Lower lobe of right lung (tissue), 2 donors: ENCODE measurements around the gene RPAP2. TPM values are rescaled to one million over a fixed set of nuclear protein-coding genes. Genes with fewer than 3 reads are reported as not detected.
"Not testable (repeated sequence)": the region's sequence is repeated elsewhere in the genome, so short reads cannot be mapped to it uniquely, and the experiment has no call there.

Source experiments
- ATAC-seq, 2 donors: fragments of 200-7000 bp; cut with Tn5 transposase; one replicate each; pipeline ENCODE4 v1.9.1; 2020 to 2022; ENCODE audit warnings: mild to moderate bottlenecking in 2 of 2, moderate library complexity in 2 of 2
- DNase-seq: peaks from one replicate; pipeline ENCODE4 v3.0.0-alpha.2; 2020
- H3K27ac ChIP-seq: fragments of 200-600 bp; one replicate; pipeline ENCODE4 v1.8.0; 2022
- H3K27me3 ChIP-seq: fragments of 200-600 bp; one replicate; pipeline ENCODE4 v1.8.0; 2022; ENCODE audit warnings: low read depth
- H3K36me3 ChIP-seq: fragments of 200-600 bp; one replicate; pipeline ENCODE4 v1.8.0; 2022; ENCODE audit warnings: mild to moderate bottlenecking
- H3K4me1 ChIP-seq: fragments of 200-600 bp; one replicate; pipeline ENCODE4 v1.8.0; 2022
- H3K4me3 ChIP-seq: fragments of 200-600 bp; one replicate; pipeline ENCODE4 v1.8.0; 2022; ENCODE audit warnings: mild to moderate bottlenecking
- H3K9me3 ChIP-seq: fragments of 200-600 bp; one replicate; pipeline ENCODE4 v1.8.0; 2022
- CTCF ChIP-seq: fragments of 200-600 bp; IDR thresholded peaks from one replicate; pipeline ENCODE4 v1.8.0; 2022; ENCODE audit warnings: antibody characterized with exemption, mild to moderate bottlenecking
- intact Hi-C: fragments of 100-400 bp; cut with DNase I; formaldehyde crosslinking; loops from one replicate; pipeline ENCODE4 v1.11.0; 2022
- total RNA-seq: library from RNA; stranded (reverse); fragmentation: NEBNext Ultra II Directional; extraction: Animal tissue kit (Norgen Biotek cat#: 25700); gene quantifications from one replicate; pipeline ENCODE4 v1.2.1, GENCODE V29; 2021
- donor health status: DM: no; HTN: yes; CAD: no; lungs with severe emphysema.

RPAP2 gene
- total RNA-seq, 1 donor from 2014 or later: 20.0 TPM

GRCh38 chr1:92356956-92357355, 58.1 kb downstream of the RPAP2 start:
- H3K36me3 ChIP-seq: peaks cover 29% of the 10 kb centered on the region
- no peak for ATAC-seq

GRCh38 chr1:92359382-92359781, 60.5 kb downstream of the RPAP2 start:
- H3K9me3 ChIP-seq, H3K4me3 ChIP-seq, H3K27me3 ChIP-seq, ATAC-seq, H3K27ac ChIP-seq, intact Hi-C loops, H3K4me1 ChIP-seq, DNase-seq: not testable (repeated sequence)
- H3K36me3 ChIP-seq: peaks cover 29% of the 10 kb centered on the region

More at GRCh38 chr1:92356956-92357355, 58.1 kb downstream of the RPAP2 start:
- DNase-seq: no peak
- intact Hi-C loops: no loop called here
- TF ChIP-seq CTCF: no peak
- Histone ChIP-seq H3K27ac (no peak overlapping the region), H3K4me1 (no peaks in the 10 kb centered on the region), H3K4me3 (no peak overlapping the region), H3K9me3 (peaks cover 5% of the 10 kb centered on the region), H3K27me3 (no peaks in the 10 kb centered on the region)

- H3K4me1 ChIP-seq: no peaks in the 10 kb centered on the region
- TF ChIP-seq CTCF: no peak
- DNase-seq (no peak), ATAC-seq (no peak)
- H3K27me3 ChIP-seq: no peaks in the 10 kb centered on the region
- intact Hi-C loops: no loop called here
- no peak overlapping the region for H3K4me3 ChIP-seq
- no peak overlapping the region for H3K27ac ChIP-seq
- no peaks in the 10 kb centered on the region for H3K9me3 ChIP-seq
- H3K36me3 ChIP-seq: peaks cover 29% of the 10 kb centered on the region
Measured at GRCh38 chr1:92359986-92360385, 61.1 kb downstream of the RPAP2 start.

- peaks cover 22% of the 10 kb centered on the region for H3K36me3 ChIP-seq
- DNase-seq (no peak), ATAC-seq (no peak)
- no peak for TF ChIP-seq CTCF
- no peaks in the 10 kb centered on the region for H3K9me3 ChIP-seq
- no peak overlapping the region for H3K4me3 ChIP-seq
- H3K27ac ChIP-seq: no peak overlapping the region
- intact Hi-C loops: no loop called here
- H3K27me3 ChIP-seq: no peaks in the 10 kb centered on the region
- H3K4me1 ChIP-seq: no peaks in the 10 kb centered on the region
Measured at GRCh38 chr1:92362970-92363369, 64.1 kb downstream of the RPAP2 start.

GRCh38 chr1:92363401-92363800, 64.5 kb downstream of the RPAP2 start:
- ATAC-seq (no peak), DNase-seq (no peak)
- H3K9me3 ChIP-seq: no peaks in the 10 kb centered on the region
- no peaks in the 10 kb centered on the region for H3K27me3 ChIP-seq
- no peaks in the 10 kb centered on the region for H3K4me1 ChIP-seq
- H3K27ac ChIP-seq: no peak overlapping the region
- intact Hi-C loops: no loop called here
- H3K4me3 ChIP-seq: no peak overlapping the region
- no peak for TF ChIP-seq CTCF
- peaks cover 18% of the 10 kb centered on the region for H3K36me3 ChIP-seq

GRCh38 chr1:92365378-92366039, 66.7 kb downstream of the RPAP2 start:
- no peak for TF ChIP-seq CTCF
- ATAC-seq: no peak
- Histone ChIP-seq H3K27ac (no peak overlapping the region), H3K4me1 (no peaks in the 10 kb centered on the region), H3K4me3 (no peak overlapping the region), H3K9me3 (no peaks in the 10 kb centered on the region), H3K27me3 (no peaks in the 10 kb centered on the region), H3K36me3 (peaks cover 8% of the 10 kb centered on the region)
- intact Hi-C loops: no loop called here
- no peak for DNase-seq
